Right lobe of liver (tissue), 6 donors: ENCODE results near the gene LHX4. TPM values are rescaled to one million over a fixed set of nuclear protein-coding genes. Genes with fewer than 3 reads are reported as not detected.

Source experiments
- ATAC-seq, 4 donors: fragments of 200-7000 bp; cut with Tn5 transposase; one replicate each; pipeline ENCODE4 v1.9.1; 2020; ENCODE audit warnings: mild to moderate bottlenecking in 4 of 4, moderate library complexity in 4 of 4
- DNase-seq, 3 donors: peaks; one replicate each; pipeline ENCODE4 v3.0.0-alpha.2; 2020
- H3K27ac ChIP-seq, 3 donors: fragments of 200-600 bp; one replicate each; pipeline ENCODE4 v1.8.0; 2022
- H3K27me3 ChIP-seq, 2 donors: fragments of 200-600 bp; one replicate each; pipeline ENCODE4 v1.8.0; 2022
- H3K36me3 ChIP-seq, 4 donors: fragments of 200-600 bp; sonication (generic) in 1 of 4; one replicate each; pipeline versions ENCODE4 v1.5.1 to v1.8.0; 2017 to 2022; ENCODE audit warnings: control low read depth in 1 of 4
- H3K4me1 ChIP-seq, 4 donors: fragments of 200-600 bp; sonication (generic) in 1 of 4; one replicate each; pipeline versions ENCODE4 v1.5.1 to v1.8.0; 2017 to 2022; ENCODE audit warnings: control low read depth in 1 of 4
- H3K4me3 ChIP-seq, 3 donors: fragments of 200-600 bp; one replicate each; pipeline ENCODE4 v1.8.0; 2022
- H3K9me3 ChIP-seq, 4 donors: fragments of 200-600 bp; sonication (generic) in 1 of 4; one replicate each; pipeline versions ENCODE4 v1.5.1 to v1.8.0; 2017 to 2022; ENCODE audit warnings: control low read depth in 1 of 4
- CTCF ChIP-seq, 4 donors: fragments of 200-600 bp in 3 of 4; fragments of 450-650 bp in 1 of 4; IDR thresholded peaks; one replicate each; pipeline versions ENCODE4 v1.5.1 to v1.8.0; 2016 to 2022; ENCODE audit warnings: antibody characterized with exemption in 4 of 4, mild to moderate bottlenecking in 2 of 4
- POLR2A ChIP-seq: fragments of 450-650 bp; IDR thresholded peaks from one replicate; pipeline ENCODE4 v1.6.1; 2017; ENCODE audit warnings: antibody characterized with exemption, mild to moderate bottlenecking
- WGBS: methylation state at CpG from one replicate; pipeline ENCODE4 v1.1.6; 2018; ENCODE audit warnings: low coverage, low lambda C conversion rate; ENCODE audit not compliant: insufficient coverage; ENCODE audit errors: missing lambda C conversion rate; 5-methylcytosine and 5-hydroxymethylcytosine counted together
- intact Hi-C, 2 donors: fragments of 100-400 bp; cut with DNase I; formaldehyde crosslinking; loops; one replicate each; pipeline versions ENCODE4 v1.11.2 to v1.14.1; 2022
- total RNA-seq, 6 experiments: library from RNA; depleted of rRNA in 2 of 6; stranded (reverse); fragments of >200 nt in 2 of 6; fragmentation: NEBNext Ultra II Directional in 3 of 6; extraction: Animal tissue kit (Norgen Biotek cat#: 25700) in 3 of 6; gene quantifications; one replicate each; pipeline versions ENCODE4 v1.1.0 to v1.2.4, GENCODE V29; 2016 to 2023
- donor health status: DM: no; HTN: yes; CAD: no.
- donor health status: DM: no; HTN: no; CAD: no.
- donor health status: DM: no; HTN: no; CAD: no.
- donor health status: DM: no; HTN: yes; CAD: no.
- donor health status: DM: no; HTN: yes; CAD: no.

LHX4 gene
- total RNA-seq, 6 experiments from 2014 or later = not detected

- Histone ChIP-seq H3K4me3 (no peak overlapping the region), H3K4me1 (no peaks in the 10 kb centered on the region), H3K36me3 (no peaks in the 10 kb centered on the region), H3K27ac (no peak overlapping the region), H3K27me3 (no peaks in the 10 kb centered on the region), H3K9me3 (no peaks in the 10 kb centered on the region)
- TF ChIP-seq POLR2A (no peak), CTCF (IDR thresholded peaks at IDR 0.05) (no peak)
- DNase-seq = peak in 1 of 3 donors; percentile 23
- no peak for ATAC-seq
- 43% methylated on average over 1 of the region's 10 CpGs for WGBS
- intact Hi-C loops = no loop called here
Observed at GRCh38 chr1:180183426-180183825, 46.6 kb upstream of the LHX4 start.

- DNase-seq (peak in 1 of 3 donors; percentile 15), ATAC-seq (no peak)
- Histone ChIP-seq H3K4me1 (no peaks in the 10 kb centered on the region), H3K9me3 (no peaks in the 10 kb centered on the region), H3K27me3 (no peaks in the 10 kb centered on the region), H3K36me3 (no peaks in the 10 kb centered on the region), H3K4me3 (no peak overlapping the region), H3K27ac (no peak overlapping the region)
- intact Hi-C loops = no loop called here
- 93% methylated on average over 5 of the region's 9 CpGs for WGBS
- TF ChIP-seq POLR2A = no peak
- no peak for TF ChIP-seq CTCF (IDR thresholded peaks at IDR 0.05)
Observed at GRCh38 chr1:180184041-180184440, 46.0 kb upstream of the LHX4 start.

GRCh38 chr1:180185281-180185680 is 44.8 kb upstream of the LHX4 start:
- intact Hi-C loops = no loop called here

GRCh38 chr1:180185971-180186645 is 44.0 kb upstream of the LHX4 start:
- Histone ChIP-seq H3K9me3 (no peaks in the 10 kb centered on the region), H3K4me3 (no peak overlapping the region), H3K4me1 (no peaks in the 10 kb centered on the region), H3K27ac (no peak overlapping the region), H3K36me3 (no peaks in the 10 kb centered on the region), H3K27me3 (no peaks in the 10 kb centered on the region)
- no peak for TF ChIP-seq CTCF (IDR thresholded peaks at IDR 0.05)
- no peak for TF ChIP-seq POLR2A
- peak in 1 of 3 donors; percentile 27 for DNase-seq
- intact Hi-C loops = no loop called here
- WGBS = 88% methylated on average over 2 of the region's 9 CpGs
- ATAC-seq = no peak

More at GRCh38 chr1:180185281-180185680, 44.8 kb upstream of the LHX4 start:
- DNase-seq (peak in 1 of 3 donors; percentile 38), ATAC-seq (no peak)
- WGBS = 80% methylated on average over 2 of the region's 5 CpGs
- Histone ChIP-seq H3K9me3 (no peaks in the 10 kb centered on the region), H3K27ac (no peak overlapping the region), H3K36me3 (no peaks in the 10 kb centered on the region), H3K4me1 (no peaks in the 10 kb centered on the region), H3K27me3 (no peaks in the 10 kb centered on the region), H3K4me3 (no peak overlapping the region)
- no peak for TF ChIP-seq POLR2A
- no peak for TF ChIP-seq CTCF (IDR thresholded peaks at IDR 0.05)
